IMR-90 (cell line): Measurements from ENCODE around the gene CCL13. TPM values are rescaled to one million over a fixed set of nuclear protein-coding genes. Genes with fewer than 3 reads are reported as not detected.

Source experiments
- ATAC-seq: fragments of 200-7000 bp; cut with Tn5 transposase; 2 replicates; pipeline ENCODE4 v1.9.1; 2020; ENCODE audit warnings: low read depth, mild to moderate bottlenecking, moderate library complexity
- BruUV-seq: library from RNA; stranded (reverse); fragments of 400-500 nt; replicated peaks from 2 replicates; lab custom pipeline; 2021; lab: Mats Ljungman, UMichigan
- CTCF ChIA-PET: fragments of 300-600 bp; formaldehyde crosslinking; extraction: SDS; loops from one replicate; lab custom pipeline; 2021; ENCODE audit warnings: antibody characterized with exemption; lab: Yijun Ruan, JAX
- POLR2A ChIA-PET: fragments of 300-600 bp; sonication (Branson Sonifier 250); formaldehyde crosslinking; loops from one replicate; lab custom pipeline; 2022; ENCODE audit warnings: antibody characterized with exemption; ENCODE audit not compliant: unreplicated experiment; lab: Charles Lee
- DNase-seq: peaks from one replicate; pipeline ENCODE4 v3.0.0; 2013
- H2AFZ ChIP-seq: replicated peaks from 2 replicates; pipeline ENCODE3; 2013; ENCODE audit warnings: low read length, mild to moderate bottlenecking; ENCODE audit not compliant: poor library complexity
- H2AK5ac ChIP-seq: 2 replicates; pipeline ENCODE4 v1.6.1; 2013; ENCODE audit warnings: low read depth, low read length, inconsistent platforms
- H2AK9ac ChIP-seq: replicated peaks from 2 replicates; pipeline ENCODE3; 2013; ENCODE audit warnings: mild to moderate bottlenecking, low read depth, low read length, moderate library complexity; ENCODE audit not compliant: poor library complexity
- H2BK120ac ChIP-seq: 2 replicates; pipeline ENCODE4 v1.6.1; 2013; ENCODE audit warnings: low read depth, low read length, inconsistent platforms
- H2BK15ac ChIP-seq: 3 replicates; pipeline ENCODE4 v1.6.1; 2013; ENCODE audit warnings: low read depth, low read length, inconsistent platforms
- H2BK20ac ChIP-seq: 2 replicates; pipeline ENCODE4 v1.6.1; 2013; ENCODE audit warnings: low read depth, mild to moderate bottlenecking, inconsistent platforms, low read length, moderate library complexity
- H2BK5ac ChIP-seq: 2 replicates; pipeline ENCODE4 v1.6.1; 2013; ENCODE audit warnings: mild to moderate bottlenecking, low read depth, low read length, inconsistent platforms; ENCODE audit not compliant: poor library complexity, severe bottlenecking
- H3K14ac ChIP-seq: replicated peaks from 2 replicates; pipeline ENCODE4 v1.6.1; 2013; ENCODE audit warnings: low read depth, low read length, inconsistent platforms
- H3K18ac ChIP-seq: 2 replicates; pipeline ENCODE4 v1.6.1; 2013; ENCODE audit warnings: low read depth, low read length, control low read depth
- H3K23ac ChIP-seq: 2 replicates; pipeline ENCODE4 v1.6.1; 2013; ENCODE audit warnings: low read depth, low read length, inconsistent platforms
- H3K27ac ChIP-seq: 2 replicates; pipeline ENCODE4 v1.5.1; 2013; ENCODE audit warnings: mild to moderate bottlenecking, control low read depth, low read length; ENCODE audit not compliant: insufficient read depth
- H3K27me3 ChIP-seq: 2 replicates; pipeline ENCODE4 v1.6.1; 2013; ENCODE audit warnings: low read length; ENCODE audit not compliant: control insufficient read depth, insufficient read depth
- H3K36me3 ChIP-seq: 2 replicates; pipeline ENCODE4 v1.6.1; 2013; ENCODE audit warnings: low read length, mixed read lengths; ENCODE audit not compliant: control insufficient read depth, insufficient read depth
- H3K4ac ChIP-seq: 2 replicates; pipeline ENCODE4 v1.6.1; 2013; ENCODE audit warnings: low read depth, low read length, inconsistent platforms
- H3K4me1 ChIP-seq: 2 replicates; pipeline ENCODE4 v1.6.1; 2013; ENCODE audit warnings: low read length, mixed read lengths; ENCODE audit not compliant: control insufficient read depth, insufficient read depth
- H3K4me2 ChIP-seq: 2 replicates; pipeline ENCODE4 v1.6.1; 2013; ENCODE audit warnings: low read depth, mild to moderate bottlenecking, control low read depth, low read length, moderate library complexity
- H3K4me3 ChIP-seq: 2 replicates; pipeline ENCODE4 v1.5.1; 2013; ENCODE audit warnings: low read depth, mild to moderate bottlenecking, control low read depth, low read length, moderate library complexity; ENCODE audit not compliant: insufficient read depth
- H3K56ac ChIP-seq: 2 replicates; pipeline ENCODE4 v1.6.1; 2013; ENCODE audit warnings: low read length, inconsistent platforms; ENCODE audit not compliant: insufficient read depth; ENCODE audit errors: extremely low read depth
- H3K79me1 ChIP-seq, 2 experiments: 2 replicates each; pipeline ENCODE4 v1.6.1; 2013; ENCODE audit warnings: low read length in 2 of 2, inconsistent platforms in 1 of 2, low read depth in 1 of 2
- H3K9ac ChIP-seq: 2 replicates; pipeline ENCODE4 v1.6.1; 2013; ENCODE audit warnings: low read depth, low read length, control low read depth
- H3K9me1 ChIP-seq: 2 replicates; pipeline ENCODE4 v1.6.1; 2013; ENCODE audit warnings: low read length, inconsistent platforms; ENCODE audit not compliant: insufficient read depth
- H3K9me3 ChIP-seq: 2 replicates; pipeline ENCODE4 v1.6.1; 2013; ENCODE audit warnings: low read length; ENCODE audit not compliant: control insufficient read depth, insufficient read depth
- H4K20me1 ChIP-seq: 2 replicates; pipeline ENCODE4 v1.6.1; 2013; ENCODE audit warnings: low read length, inconsistent platforms; ENCODE audit not compliant: insufficient read depth
- H4K5ac ChIP-seq: 2 replicates; pipeline ENCODE4 v1.6.1; 2013; ENCODE audit warnings: mild to moderate bottlenecking, low read depth, low read length, control low read depth
- H4K8ac ChIP-seq, 2 experiments: 2 replicates each; pipeline ENCODE4 v1.6.1; 2013; ENCODE audit warnings: low read depth in 2 of 2, low read length in 2 of 2, control low read depth in 1 of 2, inconsistent platforms in 1 of 2
- H4K91ac ChIP-seq: 2 replicates; pipeline ENCODE4 v1.6.1; 2013; ENCODE audit warnings: low read depth, low read length, inconsistent platforms; ENCODE audit not compliant: insufficient read depth
- ELK1 ChIP-seq: fragments of 150-350 bp; IDR thresholded peaks from 2 replicates; pipeline ENCODE4 v1.6.1; 2016; ENCODE audit warnings: low read depth, mild to moderate bottlenecking, low read length, moderate library complexity, borderline replicate concordance
- MAFK ChIP-seq: IDR thresholded peaks from 2 replicates; pipeline ENCODE4 v1.6.1; 2012; ENCODE audit warnings: low read depth, low read length, improper control_type of control experiment
- RAD21 ChIP-seq: IDR thresholded peaks from 2 replicates; pipeline ENCODE4 v1.6.1; 2012; ENCODE audit warnings: low read length, improper control_type of control experiment
- SMC3 ChIP-seq: fragments of 150-350 bp; IDR thresholded peaks from 2 replicates; pipeline ENCODE4 v1.6.1; 2016; ENCODE audit warnings: low read depth, mild to moderate bottlenecking, antibody characterized with exemption, low read length, moderate library complexity
- WGBS, 2 experiments: methylation state at CpG; one replicate each; pipeline versions ENCODE4 v1.1.5 to v1.1.7; 2013; ENCODE audit warnings: missing lambda C conversion rate in 2 of 2; ENCODE audit not compliant: insufficient read length in 1 of 2; ENCODE audit errors: extremely low coverage in 2 of 2; 5-methylcytosine and 5-hydroxymethylcytosine counted together
- dilution Hi-C: fragments of 300-500 bp; cut with HindIII; formaldehyde crosslinking; loops from one replicate; pipeline ENCODE4 v1.14.3; 2018; ENCODE audit warnings: low sequenced_read_pairs; ENCODE audit not compliant: unreplicated experiment
- in situ Hi-C: fragments of 300-500 bp; cut with MboI; formaldehyde crosslinking; loops from 3 replicates; pipeline ENCODE4 v1.14.3; 2019; ENCODE audit warnings: low sequenced_read_pairs, inconsistent platforms, mixed read lengths
- intact Hi-C: fragments of 100-400 bp; cut with micrococcal nuclease; formaldehyde crosslinking; loops from 2 replicates; pipeline ENCODE4 v1.10.0; 2022
- polyA plus RNA-seq, 3 experiments: library from polyadenylated mRNA; depleted of rRNA; stranded (reverse); fragments of >200 nt; gene quantifications; 2 replicates each; pipeline ENCODE4 v1.2.3, GENCODE V29; 2012; ENCODE audit warnings: low replicate concordance in 1 of 3
- total RNA-seq: library from RNA; depleted of rRNA; stranded (reverse); fragments of >200 nt; gene quantifications from 2 replicates; pipeline ENCODE4 v1.2.3, GENCODE V29; 2012

Gene CCL13
- total and polyA plus RNA-seq, 2 of the 4 experiments (the other 2 are of a cell fraction): 0.18 TPM; not detected in 1

- Histone ChIP-seq H3K4ac (no peak overlapping the region), H3K18ac (no peak overlapping the region), H2BK120ac (no peak overlapping the region), H3K4me3 (no peak overlapping the region), H2BK20ac (no peak overlapping the region), H3K14ac (no peak overlapping the region), H2AFZ (no peak overlapping the region), H4K91ac (no peak overlapping the region), H2AK5ac (no peak overlapping the region), H4K8ac (no peak overlapping the region), H3K56ac (no peak overlapping the region), H3K23ac (no peak overlapping the region), H2AK9ac (no peak overlapping the region), H3K27ac (no peak overlapping the region), H2BK15ac (no peak overlapping the region), H3K4me1 (no peaks in the 10 kb centered on the region), H3K9ac (no peak overlapping the region), H4K20me1 (no peaks in the 10 kb centered on the region), H3K79me1 (no peaks in the 10 kb centered on the region), H3K9me3 (no peaks in the 10 kb centered on the region), H3K36me3 (no peaks in the 10 kb centered on the region), H2BK5ac (no peak overlapping the region), H3K9me1 (no peaks in the 10 kb centered on the region), H4K5ac (no peak overlapping the region), H3K27me3 (peaks cover 6% of the 10 kb centered on the region), H3K4me2 (no peak overlapping the region)
- WGBS, 2 experiments: no CpG with 5 or more reads among the region's 5 CpGs
- ChIA-PET CTCF (interaction anchor here (1.4 to 1.5 kb wide), 2 partner anchors 12 to 13 kb away, joined by 3 to 4 read pairs; no protein-coding TSS in a partner anchor), POLR2A (no interaction called here)
- ATAC-seq: no peak
- in situ Hi-C loops: no loop called here
- DNase-seq: no peak
- intact Hi-C loops: no loop called here
- no TSS peak for BruUV-seq
- TF ChIP-seq ELK1: no peak
- TF ChIP-seq SMC3: no peak
- TF ChIP-seq RAD21: no peak
- no peak for TF ChIP-seq MAFK
- dilution Hi-C loops: no loop called here
Measured at GRCh38 chr17:34374457-34374856, 18.2 kb downstream of the CCL13 start.
